ENCODE results near the gene TCHP.
"Not testable (repeated sequence)": the region's sequence is repeated elsewhere in the genome, so short reads cannot be mapped to it uniquely, and the experiment has no call there.

Gene TCHP

GRCh38 chr12:109914461-109914860, 14.4 kb downstream of the TCHP start:
- DNase-seq: no peak

- no peak for DNase-seq
These were observed 15.3 kb downstream of the TCHP start for GRCh38 chr12:109915171-109916040.

GRCh38 chr12:109916045-109916444, 16.0 kb downstream of the TCHP start:
- DNase-seq: no peak

GRCh38 chr12:109919456-109919855, 19.4 kb downstream of the TCHP start:
- no peak for DNase-seq

- no peak for DNase-seq
These were observed 20.2 kb downstream of the TCHP start for GRCh38 chr12:109920261-109920780.

- DNase-seq: no peak
These were observed 21.9 kb downstream of the TCHP start for GRCh38 chr12:109921982-109922381.

GRCh38 chr12:109923038-109923437, 23.0 kb downstream of the TCHP start:
- no peak for DNase-seq

- DNase-seq: no peak
These were observed 23.6 kb downstream of the TCHP start for GRCh38 chr12:109923481-109924245.

GRCh38 chr12:109925185-109925840, 25.2 kb downstream of the TCHP start:
- no peak for DNase-seq

GRCh38 chr12:109926016-109926415, 25.9 kb downstream of the TCHP start:
- no peak for DNase-seq

- no peak for DNase-seq
These were observed 26.6 kb downstream of the TCHP start for GRCh38 chr12:109926488-109927210.

GRCh38 chr12:109927622-109928021, 27.5 kb downstream of the TCHP start:
- DNase-seq: peak; percentile 23

GRCh38 chr12:109928058-109928656, 28.1 kb downstream of the TCHP start:
- no peak for DNase-seq

GRCh38 chr12:109929326-109929725, 29.3 kb downstream of the TCHP start:
- not testable (repeated sequence) for DNase-seq

- no peak for DNase-seq
These were observed 30.1 kb downstream of the TCHP start for GRCh38 chr12:109930028-109930800.

- DNase-seq: no peak
These were observed 31.1 kb downstream of the TCHP start for GRCh38 chr12:109931143-109931542.

- DNase-seq: no peak
These were observed 32.9 kb downstream of the TCHP start for GRCh38 chr12:109932878-109933503.

- DNase-seq: no peak
These were observed 34.0 kb downstream of the TCHP start for GRCh38 chr12:109934026-109934425.

- no peak for DNase-seq
These were observed 37.3 kb downstream of the TCHP start for GRCh38 chr12:109937371-109937770.

- DNase-seq: no peak
These were observed 38.9 kb downstream of the TCHP start for GRCh38 chr12:109938947-109939346.

GRCh38 chr12:109939504-109939903, 39.4 kb downstream of the TCHP start:
- no peak for DNase-seq

Measured in CD4-positive, alpha-beta T cell treated with Interferon gamma for 1 hour (primary cell).